Tibial nerve (tissue), 4 donors: ENCODE results near the gene IGSF10. TPM values are rescaled to one million over a fixed set of nuclear protein-coding genes. Genes with fewer than 3 reads are reported as not detected.

ENCODE experiments used
- DNase-seq, 2 donors: peaks; one replicate each; pipeline ENCODE4 v3.0.0-alpha.2; 2019; ENCODE audit warnings: low spot score in 2 of 2
- H3K27ac ChIP-seq, 4 donors: fragments of 200-600 bp; sonication (generic) in 3 of 4; one replicate each; pipeline ENCODE4 v1.5.1; 2017 to 2019; ENCODE audit warnings: mild to moderate bottlenecking in 1 of 4
- H3K27me3 ChIP-seq, 2 donors: fragments of 200-600 bp; sonication (generic) in 1 of 2; one replicate each; pipeline versions ENCODE4 v1.5.1 to v1.6.0; 2017 to 2019
- H3K36me3 ChIP-seq, 3 donors: fragments of 200-600 bp; sonication (generic); one replicate each; pipeline ENCODE4 v1.5.1; 2018 to 2019
- H3K4me1 ChIP-seq, 4 donors: fragments of 200-600 bp; sonication (generic) in 3 of 4; one replicate each; pipeline ENCODE4 v1.5.1; 2017 to 2019
- H3K4me3 ChIP-seq, 4 donors: fragments of 200-600 bp; sonication (generic) in 3 of 4; one replicate each; pipeline ENCODE4 v1.5.1; 2017 to 2019; ENCODE audit warnings: mild to moderate bottlenecking in 1 of 4, moderate library complexity in 1 of 4
- H3K9me3 ChIP-seq, 4 donors: fragments of 200-600 bp; sonication (generic) in 3 of 4; one replicate each; pipeline ENCODE4 v1.5.1; 2017 to 2019
- CTCF ChIP-seq, 5 experiments: fragments of 200-600 bp in 3 of 5; fragments of 450-650 bp in 2 of 5; sonication (generic) in 3 of 5; IDR thresholded peaks; one replicate each; pipeline ENCODE4 v1.5.1; 2016 to 2019; ENCODE audit warnings: antibody characterized with exemption in 5 of 5, mild to moderate bottlenecking in 3 of 5, moderate library complexity in 2 of 5
- EP300 ChIP-seq, 2 donors: sonication (generic); formaldehyde crosslinking; IDR thresholded peaks; one replicate each; pipeline ENCODE4 v1.6.1; 2017; ENCODE audit warnings: antibody characterized with exemption in 2 of 2, mild to moderate bottlenecking in 1 of 2
- POLR2A ChIP-seq, 2 donors: fragments of 450-650 bp; IDR thresholded peaks; one replicate each; pipeline ENCODE4 v1.6.1; 2017; ENCODE audit warnings: antibody characterized with exemption in 2 of 2, mild to moderate bottlenecking in 2 of 2, moderate library complexity in 2 of 2
- WGBS, 2 donors: methylation state at CpG; one replicate each; pipeline ENCODE4 v1.1.5; 2018; 5-methylcytosine and 5-hydroxymethylcytosine counted together
- total RNA-seq, 4 donors: library from RNA; depleted of rRNA; stranded (reverse); fragments of >200 nt; gene quantifications; one replicate each; pipeline ENCODE4 v1.1.0, GENCODE V29; 2016

IGSF10 gene
- total RNA-seq, 4 donors from 2014 or later: 0.44 to 3.1 (median 2.2) TPM

- 86 to 87% methylated on average over 7 of the region's 7 CpGs for WGBS, 2 donors
- peaks cover 0 to 6% (median 0%) of the 10 kb centered on the region in 4 donors for H3K4me1 ChIP-seq
- H3K9me3 ChIP-seq: peaks cover 0 to 7% (median 0%) of the 10 kb centered on the region in 4 donors
- no peaks in the 10 kb centered on the region for H3K27me3 ChIP-seq
- no peak for DNase-seq
- no peak overlapping the region for H3K4me3 ChIP-seq
- no peak for TF ChIP-seq CTCF (IDR thresholded peaks at IDR 0.05)
- TF ChIP-seq POLR2A (IDR thresholded peaks at IDR 0.05): no peak
- no peak for TF ChIP-seq EP300 (IDR thresholded peaks at IDR 0.05)
- no peak overlapping the region for H3K27ac ChIP-seq
- H3K36me3 ChIP-seq: no peaks in the 10 kb centered on the region
These were observed 15.6 kb upstream of the IGSF10 start for GRCh38 chr3:151476344-151477018.

GRCh38 chr3:151468284-151468917 lies 7.5 kb upstream of the IGSF10 start:
- Histone ChIP-seq H3K4me3 (no peak overlapping the region), H3K27ac (no peak overlapping the region), H3K4me1 (no peaks in the 10 kb centered on the region), H3K9me3 (no peaks in the 10 kb centered on the region), H3K27me3 (no peaks in the 10 kb centered on the region), H3K36me3 (no peaks in the 10 kb centered on the region)
- 51% methylated on average over 9 of the region's 9 CpGs for WGBS, 2 donors
- peak in 1 of 2 donors; percentile 66 for DNase-seq
- TF ChIP-seq CTCF (IDR thresholded peaks at IDR 0.05) (peak; percentile 53 to 83 (median 74)), EP300 (IDR thresholded peaks at IDR 0.05) (no peak), POLR2A (IDR thresholded peaks at IDR 0.05) (no peak)

- Histone ChIP-seq H3K36me3 (no peaks in the 10 kb centered on the region), H3K27ac (no peak overlapping the region), H3K27me3 (peaks cover 0 to 1% of the 10 kb centered on the region in 2 donors), H3K9me3 (no peaks in the 10 kb centered on the region), H3K4me3 (no peak overlapping the region), H3K4me1 (no peaks in the 10 kb centered on the region)
- WGBS, 2 donors: 68 to 81% methylated on average over 1 of the region's 1 CpG
- no peak for DNase-seq
- TF ChIP-seq EP300 (IDR thresholded peaks at IDR 0.05) (no peak), POLR2A (IDR thresholded peaks at IDR 0.05) (no peak), CTCF (IDR thresholded peaks at IDR 0.05) (no peak)
These were observed 6.2 kb upstream of the IGSF10 start for GRCh38 chr3:151467069-151467468.

GRCh38 chr3:151462991-151463390 lies 2.1 kb upstream of the IGSF10 start:
- Histone ChIP-seq H3K36me3 (no peaks in the 10 kb centered on the region), H3K4me1 (peaks cover 0 to 11% (median 0%) of the 10 kb centered on the region in 4 donors), H3K27ac (no peak overlapping the region), H3K27me3 (peaks cover 0 to 15% of the 10 kb centered on the region in 2 donors), H3K4me3 (no peak overlapping the region), H3K9me3 (no peaks in the 10 kb centered on the region)
- WGBS, 2 donors: 98% methylated on average over 1 of the region's 1 CpG
- no peak for TF ChIP-seq CTCF (IDR thresholded peaks at IDR 0.05)
- no peak for TF ChIP-seq EP300 (IDR thresholded peaks at IDR 0.05)
- no peak for TF ChIP-seq POLR2A (IDR thresholded peaks at IDR 0.05)
- no peak for DNase-seq

- DNase-seq: no peak
- Histone ChIP-seq H3K4me3 (no peak overlapping the region), H3K9me3 (no peaks in the 10 kb centered on the region), H3K27ac (no peak overlapping the region), H3K27me3 (peaks cover 0 to 15% of the 10 kb centered on the region in 2 donors), H3K4me1 (peaks cover 0 to 11% (median 0%) of the 10 kb centered on the region in 4 donors), H3K36me3 (no peaks in the 10 kb centered on the region)
- 86 to 93% methylated on average over 6 of the region's 6 CpGs for WGBS, 2 donors
- TF ChIP-seq POLR2A (IDR thresholded peaks at IDR 0.05) (no peak), EP300 (IDR thresholded peaks at IDR 0.05) (no peak), CTCF (IDR thresholded peaks at IDR 0.05) (no peak)
These were observed 1.5 kb upstream of the IGSF10 start for GRCh38 chr3:151462278-151462780.
